Astrocyte (in vitro differentiated cells and primary cell): Measurements from ENCODE around the gene TMEM258. TPM values are rescaled to one million over a fixed set of nuclear protein-coding genes. Genes with fewer than 3 reads are reported as not detected.
A peak's percentile ranks its signal among the peaks of the same experiment; 100 is the strongest.

Experiments used
- DNase-seq: peaks from one replicate; pipeline ENCODE4 v3.0.0-alpha.2; 2010; ENCODE audit warnings: low read depth
- FAIRE-seq: peaks from 2 replicates; lab custom pipeline; 2011; peaks lifted over from hg19 to GRCh38; lab: Jason Lieb, UNC
- H2AFZ ChIP-seq: 2 replicates; pipeline ENCODE4 v1.6.0; 2012; ENCODE audit warnings: low read depth, low read length, inconsistent platforms
- H3K27ac ChIP-seq: 2 replicates; pipeline ENCODE4 v1.5.1; 2011; ENCODE audit warnings: low read depth, low read length, inconsistent platforms
- H3K27me3 ChIP-seq: 2 replicates; pipeline ENCODE4 v1.6.0; 2011; ENCODE audit warnings: low read length, inconsistent platforms; ENCODE audit not compliant: insufficient read depth
- H3K36me3 ChIP-seq: 2 replicates; pipeline ENCODE4 v1.5.1; 2011; ENCODE audit warnings: low read length, inconsistent platforms; ENCODE audit not compliant: insufficient read depth
- H3K4me1 ChIP-seq: 2 replicates; pipeline ENCODE4 v1.5.1; 2011; ENCODE audit warnings: low read length, inconsistent platforms; ENCODE audit not compliant: insufficient read depth
- H3K4me2 ChIP-seq: 2 replicates; pipeline ENCODE4 v1.6.0; 2012; ENCODE audit warnings: low read length, inconsistent platforms
- H3K4me3 ChIP-seq: 2 replicates; pipeline ENCODE4 v1.5.1; 2011; ENCODE audit warnings: low read depth, mild to moderate bottlenecking, low read length, inconsistent platforms; ENCODE audit not compliant: insufficient read depth
- H3K79me2 ChIP-seq: 2 replicates; pipeline ENCODE4 v1.6.0; 2012; ENCODE audit warnings: mild to moderate bottlenecking, low read length, inconsistent platforms; ENCODE audit not compliant: insufficient read depth
- H3K9ac ChIP-seq: 2 replicates; pipeline ENCODE4 v1.6.0; 2012; ENCODE audit warnings: mild to moderate bottlenecking, low read length, inconsistent platforms
- H3K9me3 ChIP-seq: 2 replicates; pipeline ENCODE4 v1.5.1; 2012; ENCODE audit warnings: low read depth, mild to moderate bottlenecking, low read length, inconsistent platforms; ENCODE audit not compliant: insufficient read depth
- H4K20me1 ChIP-seq: 2 replicates; pipeline ENCODE4 v1.6.0; 2012; ENCODE audit warnings: low read length, inconsistent platforms; ENCODE audit not compliant: insufficient read depth
- H3K27ac Mint-ChIP-seq: one replicate; pipeline ENCODE4 v1.8.0; 2021; ENCODE audit warnings: mild to moderate bottlenecking, mixed read lengths; ENCODE audit not compliant: unreplicated experiment
- H3K27me3 Mint-ChIP-seq: one replicate; pipeline ENCODE4 v1.8.0; 2021; ENCODE audit warnings: low read depth, mixed read lengths; ENCODE audit not compliant: unreplicated experiment
- H3K36me3 Mint-ChIP-seq: one replicate; pipeline ENCODE4 v1.8.0; 2021; ENCODE audit warnings: low read depth, mixed read lengths; ENCODE audit not compliant: unreplicated experiment
- H3K4me1 Mint-ChIP-seq: one replicate; pipeline ENCODE4 v1.8.0; 2021; ENCODE audit warnings: low read depth, mixed read lengths; ENCODE audit not compliant: unreplicated experiment
- H3K4me3 Mint-ChIP-seq: one replicate; pipeline ENCODE4 v1.8.0; 2021; ENCODE audit warnings: mild to moderate bottlenecking, moderate library complexity, mixed read lengths; ENCODE audit not compliant: unreplicated experiment
- H3K9me3 Mint-ChIP-seq: one replicate; pipeline ENCODE4 v1.8.0; 2021; ENCODE audit warnings: mild to moderate bottlenecking, mixed read lengths; ENCODE audit not compliant: unreplicated experiment
- EZH2 ChIP-seq: IDR thresholded peaks from 2 replicates; pipeline ENCODE4 v1.6.1; 2012; ENCODE audit warnings: mild to moderate bottlenecking, low read length, inconsistent platforms; ENCODE audit not compliant: insufficient read depth
- total RNA-seq: library from RNA; stranded (reverse); gene quantifications from 2 replicates; pipeline ENCODE4 v1.2.1, GENCODE V29; 2021
- TF ChIP-seq, protein P1 (sequence below): IDR thresholded peaks from 2 replicates; pipeline ENCODE4 v1.5.1; 2011; ENCODE audit warnings: low read depth, mild to moderate bottlenecking, inconsistent platforms, low read length, moderate library complexity; ENCODE audit not compliant: insufficient read depth

Gene TMEM258
- total RNA-seq, 1 donor from 2014 or later, result 98.6 TPM

DNA sequence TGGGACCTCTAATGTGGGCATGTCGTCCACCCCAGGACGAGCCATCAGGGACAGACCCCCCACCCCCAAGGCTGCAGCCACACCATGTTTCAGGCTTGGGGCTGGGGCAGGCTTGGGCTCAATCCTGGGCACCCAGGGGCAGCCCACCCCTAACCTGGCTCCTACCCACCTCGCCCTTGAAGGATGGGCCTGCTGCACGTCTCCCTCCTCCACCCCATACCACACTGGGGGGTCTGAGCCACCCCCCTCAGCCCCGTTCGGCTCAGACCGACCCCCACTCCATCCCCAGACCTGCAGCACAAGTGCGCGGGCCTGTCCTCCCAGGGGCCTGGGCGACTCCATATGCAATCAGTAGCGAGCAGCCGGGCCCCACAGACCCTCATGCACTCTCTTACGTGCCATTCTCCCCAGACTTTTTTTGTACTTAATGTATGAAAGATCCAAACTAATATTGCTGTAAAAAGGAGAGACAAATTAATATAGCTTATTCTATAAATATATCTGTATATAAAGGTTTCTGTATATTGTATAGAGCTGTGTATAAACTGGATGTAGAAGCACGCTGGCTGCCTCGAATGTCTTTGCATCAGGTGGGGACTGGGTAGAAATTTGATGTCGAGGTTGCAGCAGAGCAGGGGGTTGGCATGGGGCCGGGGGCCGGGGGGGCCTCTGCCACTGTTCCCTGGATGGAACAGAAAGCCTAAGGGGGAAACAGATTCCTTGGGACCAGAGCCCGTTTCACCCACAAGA is 45.8 kb downstream of the TMEM258 start:
- no peak overlapping the region for H3K27ac Mint-ChIP-seq

DNA sequence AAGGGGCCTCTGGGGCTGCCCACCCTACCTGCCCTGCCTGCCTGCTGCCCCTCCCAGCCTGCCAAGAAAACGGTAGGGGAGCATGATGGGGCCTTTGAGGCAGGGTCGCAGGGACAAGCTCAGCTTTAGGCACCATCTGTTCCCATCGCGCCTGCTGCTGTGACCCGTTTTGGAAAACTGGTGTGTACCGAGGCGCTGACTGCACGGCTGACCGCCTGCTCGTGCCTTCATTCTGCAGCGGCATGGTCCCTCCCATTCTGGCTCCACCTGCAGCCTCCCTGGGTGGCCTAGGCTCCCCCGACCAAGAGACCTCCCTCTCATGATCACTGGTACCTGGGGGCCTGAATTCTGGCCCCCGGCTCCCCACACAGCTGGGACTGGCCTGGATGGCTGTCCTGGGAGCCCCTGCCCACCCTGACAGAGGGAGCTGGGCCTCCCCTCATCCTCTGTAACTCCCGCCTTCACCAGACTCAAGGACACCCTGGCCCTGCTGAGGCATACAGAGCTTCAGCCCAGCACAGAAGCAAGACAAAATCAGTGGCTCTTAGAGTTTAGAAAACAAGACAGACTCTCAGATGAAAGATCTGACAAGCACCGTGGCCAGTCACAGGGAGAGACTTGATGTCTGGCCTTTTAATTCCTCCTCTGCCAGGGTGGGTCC is 46.5 kb downstream of the TMEM258 start:
- DNase-seq, result no peak
- H3K9me3 ChIP-seq, result no peaks in the 10 kb centered on the region
- H3K4me3 ChIP-seq, result no peak overlapping the region
- Mint-ChIP-seq H3K4me3 (no peak overlapping the region), H3K36me3 (peaks cover 5% of the 10 kb centered on the region), H3K4me1 (peaks cover 9% of the 10 kb centered on the region), H3K27ac (peak overlapping the region; percentile 83), H3K9me3 (no peaks in the 10 kb centered on the region), H3K27me3 (no peaks in the 10 kb centered on the region)
- no peak overlapping the region for H3K4me2 ChIP-seq
- no peaks in the 10 kb centered on the region for H3K36me3 ChIP-seq
- H4K20me1 ChIP-seq, result no peaks in the 10 kb centered on the region
- H3K9ac ChIP-seq, result no peak overlapping the region
- no peaks in the 10 kb centered on the region for H3K79me2 ChIP-seq
- no peak overlapping the region for H3K27ac ChIP-seq
- TF ChIP-seq, protein P1, sequence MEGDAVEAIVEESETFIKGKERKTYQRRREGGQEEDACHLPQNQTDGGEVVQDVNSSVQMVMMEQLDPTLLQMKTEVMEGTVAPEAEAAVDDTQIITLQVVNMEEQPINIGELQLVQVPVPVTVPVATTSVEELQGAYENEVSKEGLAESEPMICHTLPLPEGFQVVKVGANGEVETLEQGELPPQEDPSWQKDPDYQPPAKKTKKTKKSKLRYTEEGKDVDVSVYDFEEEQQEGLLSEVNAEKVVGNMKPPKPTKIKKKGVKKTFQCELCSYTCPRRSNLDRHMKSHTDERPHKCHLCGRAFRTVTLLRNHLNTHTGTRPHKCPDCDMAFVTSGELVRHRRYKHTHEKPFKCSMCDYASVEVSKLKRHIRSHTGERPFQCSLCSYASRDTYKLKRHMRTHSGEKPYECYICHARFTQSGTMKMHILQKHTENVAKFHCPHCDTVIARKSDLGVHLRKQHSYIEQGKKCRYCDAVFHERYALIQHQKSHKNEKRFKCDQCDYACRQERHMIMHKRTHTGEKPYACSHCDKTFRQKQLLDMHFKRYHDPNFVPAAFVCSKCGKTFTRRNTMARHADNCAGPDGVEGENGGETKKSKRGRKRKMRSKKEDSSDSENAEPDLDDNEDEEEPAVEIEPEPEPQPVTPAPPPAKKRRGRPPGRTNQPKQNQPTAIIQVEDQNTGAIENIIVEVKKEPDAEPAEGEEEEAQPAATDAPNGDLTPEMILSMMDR, result no peak
- TF ChIP-seq EZH2, result no peak
- H3K4me1 ChIP-seq, result peaks cover 23% of the 10 kb centered on the region
- H3K27me3 ChIP-seq, result no peaks in the 10 kb centered on the region
- no peak overlapping the region for H2AFZ ChIP-seq
- FAIRE-seq, result no peak

More for the DNA sequence above, 45.8 kb downstream of the TMEM258 start:
- Histone ChIP-seq H2AFZ (no peak overlapping the region), H3K79me2 (no peaks in the 10 kb centered on the region), H3K4me1 (peaks cover 23% of the 10 kb centered on the region), H3K36me3 (no peaks in the 10 kb centered on the region), H3K9ac (no peak overlapping the region), H3K27ac (no peak overlapping the region), H4K20me1 (no peaks in the 10 kb centered on the region), H3K27me3 (no peaks in the 10 kb centered on the region), H3K4me2 (no peak overlapping the region), H3K9me3 (no peaks in the 10 kb centered on the region), H3K4me3 (no peak overlapping the region)
- no peaks in the 10 kb centered on the region for H3K9me3 Mint-ChIP-seq
- peaks cover 5% of the 10 kb centered on the region for H3K36me3 Mint-ChIP-seq
- H3K27me3 Mint-ChIP-seq, result no peaks in the 10 kb centered on the region
- TF ChIP-seq EZH2, result no peak
- TF ChIP-seq, protein P1, result no peak
- peaks cover 9% of the 10 kb centered on the region for H3K4me1 Mint-ChIP-seq
- no peak for FAIRE-seq
- H3K4me3 Mint-ChIP-seq, result no peak overlapping the region
- no peak for DNase-seq
